Myocyte (in vitro differentiated cells): ENCODE results near the gene UST. TPM values are rescaled to one million over a fixed set of nuclear protein-coding genes. Genes with fewer than 3 reads are reported as not detected.
"Not testable (repeated sequence)": the region's sequence is repeated elsewhere in the genome, so short reads cannot be mapped to it uniquely, and the experiment has no call there.

ENCODE experiments used
- DNase-seq: peaks from one replicate; pipeline ENCODE4 v3.0.0-alpha.2; 2012; ENCODE audit warnings: low read depth
- total RNA-seq: library from RNA; depleted of rRNA; stranded (reverse); fragments of >200 nt; gene quantifications from 2 replicates; pipeline ENCODE4 v1.2.3, GENCODE V29; 2014

The UST gene
- total RNA-seq, 1 donor from 2014 or later, result 10.7 TPM

- no peak for DNase-seq
Observed at GRCh38 chr6:148866657-148867268, 119.9 kb downstream of the UST start.

- DNase-seq, result no peak
Observed at GRCh38 chr6:148867862-148868261, 121.0 kb downstream of the UST start.

GRCh38 chr6:148868314-148868713 is 121.5 kb downstream of the UST start:
- no peak for DNase-seq

GRCh38 chr6:148868901-148869300 is 122.1 kb downstream of the UST start:
- DNase-seq, result no peak

GRCh38 chr6:148869585-148869984 is 122.8 kb downstream of the UST start:
- peak; percentile 39 for DNase-seq

- DNase-seq, result no peak
Observed at GRCh38 chr6:148873154-148873553, 126.3 kb downstream of the UST start.

GRCh38 chr6:148873868-148874267 is 127.0 kb downstream of the UST start:
- no peak for DNase-seq

- no peak for DNase-seq
Observed at GRCh38 chr6:148874698-148875293, 128.0 kb downstream of the UST start.

- DNase-seq, result no peak
Observed at GRCh38 chr6:148878683-148879082, 131.9 kb downstream of the UST start.

- DNase-seq, result not testable (repeated sequence)
Observed at GRCh38 chr6:148880742-148881141, 133.9 kb downstream of the UST start.

GRCh38 chr6:148881593-148882311 is 134.9 kb downstream of the UST start:
- no peak for DNase-seq

GRCh38 chr6:148883270-148883669 is 136.4 kb downstream of the UST start:
- no peak for DNase-seq

GRCh38 chr6:148884461-148884860 is 137.6 kb downstream of the UST start:
- DNase-seq, result no peak

GRCh38 chr6:148885136-148885865 is 138.5 kb downstream of the UST start:
- DNase-seq, result peak; percentile 22

- no peak for DNase-seq
Observed at GRCh38 chr6:148885925-148886845, 139.4 kb downstream of the UST start.

- peak; percentile 45 for DNase-seq
Observed at GRCh38 chr6:148887181-148887580, 140.4 kb downstream of the UST start.

GRCh38 chr6:148888856-148889255 is 142.0 kb downstream of the UST start:
- no peak for DNase-seq

GRCh38 chr6:148890096-148890495 is 143.3 kb downstream of the UST start:
- peak; percentile 87 for DNase-seq

- no peak for DNase-seq
Observed at GRCh38 chr6:148890652-148891404, 144.0 kb downstream of the UST start.

- DNase-seq, result no peak
Observed at GRCh38 chr6:148891405-148891783, 144.6 kb downstream of the UST start.
